Measurements from ENCODE around the gene P2RY12. TPM values are rescaled to one million over a fixed set of nuclear protein-coding genes. Genes with fewer than 3 reads are reported as not detected.

P2RY12 gene
- polyA plus RNA-seq, 1 donor from 2014 or later, result not detected

DNA sequence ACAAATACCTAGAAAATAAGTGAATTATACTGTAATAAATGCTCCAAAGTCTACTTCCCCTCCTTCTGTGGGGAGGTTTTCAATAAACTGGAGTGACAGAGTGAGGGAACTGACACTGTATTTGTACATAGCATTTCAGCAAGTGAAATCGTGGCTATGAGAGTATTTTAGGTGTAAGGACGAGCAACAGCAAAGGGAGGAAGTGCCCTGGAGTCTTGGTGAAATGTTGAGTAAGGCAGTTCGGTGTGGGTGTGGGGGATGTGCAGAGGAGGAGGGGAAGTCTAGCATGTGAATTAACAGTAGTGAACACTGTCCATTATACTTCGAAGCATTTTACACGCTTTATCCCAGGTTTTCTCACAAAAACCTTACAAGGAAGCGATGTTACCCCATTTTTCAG is 37.1 kb downstream of the P2RY12 start:
- no peak overlapping the region for H3K27ac ChIP-seq (ENCODE audit: low read length)
- H3K4me3 ChIP-seq (ENCODE audit: low read length), result no peak overlapping the region
- no peaks in the 10 kb centered on the region for H3F3A ChIP-seq (ENCODE audit: insufficient read depth, low read length, poor library complexity, severe bottlenecking)
- no peaks in the 10 kb centered on the region for H4K20me1 ChIP-seq (ENCODE audit: insufficient read depth)
- no peak overlapping the region for H2AFZ ChIP-seq (ENCODE audit: low read depth, low read length)
- no peaks in the 10 kb centered on the region for H3K79me2 ChIP-seq (replicated peaks; ENCODE audit: insufficient read depth, low read length)
- TF ChIP-seq EP300 (conservative IDR thresholded peaks at IDR 0.05; ENCODE audit: poor library complexity, severe bottlenecking) (no peak), TAF1 (IDR thresholded peaks at IDR 0.05; ENCODE audit: low read depth) (no peak), MXI1 (conservative IDR thresholded peaks at IDR 0.05; ENCODE audit: poor library complexity, severe bottlenecking) (no peak), POLR2AphosphoS5 (IDR thresholded peaks at IDR 0.05) (no peak), EZH2 (IDR thresholded peaks at IDR 0.05; ENCODE audit: borderline replicate concordance, insufficient read depth, low read length, poor library complexity, severe bottlenecking) (no peak), RAD21 (conservative IDR thresholded peaks at IDR 0.05) (no peak), SMC3 (conservative IDR thresholded peaks at IDR 0.05; ENCODE audit: poor library complexity) (no peak)
- TF ChIP-seq, protein P1, sequence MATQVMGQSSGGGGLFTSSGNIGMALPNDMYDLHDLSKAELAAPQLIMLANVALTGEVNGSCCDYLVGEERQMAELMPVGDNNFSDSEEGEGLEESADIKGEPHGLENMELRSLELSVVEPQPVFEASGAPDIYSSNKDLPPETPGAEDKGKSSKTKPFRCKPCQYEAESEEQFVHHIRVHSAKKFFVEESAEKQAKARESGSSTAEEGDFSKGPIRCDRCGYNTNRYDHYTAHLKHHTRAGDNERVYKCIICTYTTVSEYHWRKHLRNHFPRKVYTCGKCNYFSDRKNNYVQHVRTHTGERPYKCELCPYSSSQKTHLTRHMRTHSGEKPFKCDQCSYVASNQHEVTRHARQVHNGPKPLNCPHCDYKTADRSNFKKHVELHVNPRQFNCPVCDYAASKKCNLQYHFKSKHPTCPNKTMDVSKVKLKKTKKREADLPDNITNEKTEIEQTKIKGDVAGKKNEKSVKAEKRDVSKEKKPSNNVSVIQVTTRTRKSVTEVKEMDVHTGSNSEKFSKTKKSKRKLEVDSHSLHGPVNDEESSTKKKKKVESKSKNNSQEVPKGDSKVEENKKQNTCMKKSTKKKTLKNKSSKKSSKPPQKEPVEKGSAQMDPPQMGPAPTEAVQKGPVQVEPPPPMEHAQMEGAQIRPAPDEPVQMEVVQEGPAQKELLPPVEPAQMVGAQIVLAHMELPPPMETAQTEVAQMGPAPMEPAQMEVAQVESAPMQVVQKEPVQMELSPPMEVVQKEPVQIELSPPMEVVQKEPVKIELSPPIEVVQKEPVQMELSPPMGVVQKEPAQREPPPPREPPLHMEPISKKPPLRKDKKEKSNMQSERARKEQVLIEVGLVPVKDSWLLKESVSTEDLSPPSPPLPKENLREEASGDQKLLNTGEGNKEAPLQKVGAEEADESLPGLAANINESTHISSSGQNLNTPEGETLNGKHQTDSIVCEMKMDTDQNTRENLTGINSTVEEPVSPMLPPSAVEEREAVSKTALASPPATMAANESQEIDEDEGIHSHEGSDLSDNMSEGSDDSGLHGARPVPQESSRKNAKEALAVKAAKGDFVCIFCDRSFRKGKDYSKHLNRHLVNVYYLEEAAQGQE (IDR thresholded peaks at IDR 0.05; ENCODE audit: borderline replicate concordance), result no peak
- TF ChIP-seq, protein P2, sequence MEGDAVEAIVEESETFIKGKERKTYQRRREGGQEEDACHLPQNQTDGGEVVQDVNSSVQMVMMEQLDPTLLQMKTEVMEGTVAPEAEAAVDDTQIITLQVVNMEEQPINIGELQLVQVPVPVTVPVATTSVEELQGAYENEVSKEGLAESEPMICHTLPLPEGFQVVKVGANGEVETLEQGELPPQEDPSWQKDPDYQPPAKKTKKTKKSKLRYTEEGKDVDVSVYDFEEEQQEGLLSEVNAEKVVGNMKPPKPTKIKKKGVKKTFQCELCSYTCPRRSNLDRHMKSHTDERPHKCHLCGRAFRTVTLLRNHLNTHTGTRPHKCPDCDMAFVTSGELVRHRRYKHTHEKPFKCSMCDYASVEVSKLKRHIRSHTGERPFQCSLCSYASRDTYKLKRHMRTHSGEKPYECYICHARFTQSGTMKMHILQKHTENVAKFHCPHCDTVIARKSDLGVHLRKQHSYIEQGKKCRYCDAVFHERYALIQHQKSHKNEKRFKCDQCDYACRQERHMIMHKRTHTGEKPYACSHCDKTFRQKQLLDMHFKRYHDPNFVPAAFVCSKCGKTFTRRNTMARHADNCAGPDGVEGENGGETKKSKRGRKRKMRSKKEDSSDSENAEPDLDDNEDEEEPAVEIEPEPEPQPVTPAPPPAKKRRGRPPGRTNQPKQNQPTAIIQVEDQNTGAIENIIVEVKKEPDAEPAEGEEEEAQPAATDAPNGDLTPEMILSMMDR (IDR thresholded peaks at IDR 0.05; ENCODE audit: poor library complexity, severe bottlenecking), result no peak
- no peak overlapping the region for H3K9ac ChIP-seq (ENCODE audit: low read length)
- H3K4me2 ChIP-seq (ENCODE audit: low read length), result no peak overlapping the region
- H3K27me3 ChIP-seq (ENCODE audit: insufficient read depth, low read depth, low read length), result no peaks in the 10 kb centered on the region
- no peaks in the 10 kb centered on the region for H3K9me2 ChIP-seq (ENCODE audit: insufficient read depth, low read length)
- H3K36me3 ChIP-seq (ENCODE audit: insufficient read depth, low read length), result peaks cover 5% of the 10 kb centered on the region
- H3K9me3 ChIP-seq (ENCODE audit: low read length), result no peaks in the 10 kb centered on the region

DNA sequence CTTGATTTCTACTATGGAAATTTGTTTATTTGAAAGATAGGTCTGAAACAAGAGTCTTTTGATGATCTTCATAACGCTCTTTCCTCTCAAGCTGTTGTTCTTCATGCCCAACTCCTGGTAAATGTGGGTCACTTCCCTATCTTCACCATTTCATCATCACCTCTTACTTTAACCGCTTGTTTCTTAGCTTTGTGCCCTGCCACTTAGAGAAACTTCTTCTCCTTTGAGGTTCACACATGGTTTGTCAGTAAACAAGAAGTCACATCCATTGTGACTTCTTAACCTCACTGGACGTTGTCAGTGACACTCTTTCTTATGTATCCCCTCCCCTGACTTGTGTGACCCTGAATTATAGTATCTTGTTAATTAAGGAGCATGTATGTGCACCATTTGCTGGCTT is 38.3 kb downstream of the P2RY12 start:
- H3K4me2 ChIP-seq (ENCODE audit: low read length), result no peak overlapping the region
- TF ChIP-seq, protein P1 (IDR thresholded peaks at IDR 0.05; ENCODE audit: borderline replicate concordance), result no peak
- no peak for TF ChIP-seq RAD21 (conservative IDR thresholded peaks at IDR 0.05)
- TF ChIP-seq MXI1 (conservative IDR thresholded peaks at IDR 0.05; ENCODE audit: poor library complexity, severe bottlenecking), result no peak
- TF ChIP-seq EP300 (conservative IDR thresholded peaks at IDR 0.05; ENCODE audit: poor library complexity, severe bottlenecking), result no peak
- TF ChIP-seq, protein P2 (IDR thresholded peaks at IDR 0.05; ENCODE audit: poor library complexity, severe bottlenecking), result no peak
- TF ChIP-seq TAF1 (IDR thresholded peaks at IDR 0.05; ENCODE audit: low read depth), result no peak
- H3K79me2 ChIP-seq (replicated peaks; ENCODE audit: insufficient read depth, low read length), result no peaks in the 10 kb centered on the region
- no peaks in the 10 kb centered on the region for H3K27me3 ChIP-seq (ENCODE audit: insufficient read depth, low read depth, low read length)
- H3K9ac ChIP-seq (ENCODE audit: low read length), result no peak overlapping the region
- H3K27ac ChIP-seq (ENCODE audit: low read length), result no peak overlapping the region
- H2AFZ ChIP-seq (ENCODE audit: low read depth, low read length), result no peak overlapping the region
- H3F3A ChIP-seq (ENCODE audit: insufficient read depth, low read length, poor library complexity, severe bottlenecking), result no peaks in the 10 kb centered on the region
- H3K36me3 ChIP-seq (ENCODE audit: insufficient read depth, low read length), result peaks cover 1% of the 10 kb centered on the region
- no peak overlapping the region for H3K4me3 ChIP-seq (ENCODE audit: low read length)
- H4K20me1 ChIP-seq (ENCODE audit: insufficient read depth), result no peaks in the 10 kb centered on the region
- no peaks in the 10 kb centered on the region for H3K9me2 ChIP-seq (ENCODE audit: insufficient read depth, low read length)
- no peaks in the 10 kb centered on the region for H3K9me3 ChIP-seq (ENCODE audit: low read length)
